MCF 10A (cell line): ENCODE results near the gene FLYWCH1. TPM values are rescaled to one million over a fixed set of nuclear protein-coding genes. Genes with fewer than 3 reads are reported as not detected.

ENCODE experiments used
- BruUV-seq: library from RNA; stranded (reverse); fragments of 400-500 nt; replicated peaks from 2 replicates; lab custom pipeline; 2021; lab: Mats Ljungman, UMichigan
- CTCF ChIA-PET: fragments of 300-600 bp; sonication (Branson Sonifier 250); formaldehyde crosslinking; extraction: SDS; loops from one replicate; lab custom pipeline; 2021; ENCODE audit warnings: antibody characterized with exemption, inconsistent platforms; lab: Yijun Ruan, JAX
- POLR2A ChIA-PET: fragments of 300-600, 350-650 bp; sonication (Branson Sonifier 250); formaldehyde crosslinking; extraction: SDS; loops from one replicate; lab custom pipeline; 2020; ENCODE audit warnings: antibody characterized with exemption, inconsistent platforms; lab: Yijun Ruan, JAX
- DNase-seq: peaks from one replicate; pipeline ENCODE4 v3.0.0-alpha.2; 2018; ENCODE audit not compliant: unreplicated experiment
- H3K27ac Mint-ChIP-seq: one replicate; pipeline ENCODE4 v1.8.0; 2022; ENCODE audit warnings: mild to moderate bottlenecking, low read depth, mixed read lengths; ENCODE audit not compliant: unreplicated experiment
- H3K27me3 Mint-ChIP-seq: one replicate; pipeline ENCODE4 v1.8.0; 2022; ENCODE audit warnings: mixed read lengths; ENCODE audit not compliant: insufficient read depth, unreplicated experiment
- H3K36me3 Mint-ChIP-seq: one replicate; pipeline ENCODE4 v1.8.0; 2022; ENCODE audit warnings: mild to moderate bottlenecking, moderate library complexity, mixed read lengths; ENCODE audit not compliant: insufficient read depth, unreplicated experiment
- H3K4me1 Mint-ChIP-seq: one replicate; pipeline ENCODE4 v1.8.0; 2022; ENCODE audit warnings: mixed read lengths; ENCODE audit not compliant: insufficient read depth, unreplicated experiment
- H3K4me3 Mint-ChIP-seq: one replicate; pipeline ENCODE4 v1.8.0; 2022; ENCODE audit warnings: mild to moderate bottlenecking, moderate library complexity, mixed read lengths; ENCODE audit not compliant: unreplicated experiment
- H3K9me3 Mint-ChIP-seq: one replicate; pipeline ENCODE4 v1.8.0; 2022; ENCODE audit warnings: mixed read lengths; ENCODE audit not compliant: unreplicated experiment
- CTCF ChIP-seq: fragments of 200-600 bp; IDR thresholded peaks from one replicate; pipeline ENCODE4 v1.8.0; 2022; ENCODE audit warnings: antibody characterized with exemption, mild to moderate bottlenecking; ENCODE audit not compliant: unreplicated experiment
- intact Hi-C: fragments of 100-400 bp; cut with micrococcal nuclease; formaldehyde crosslinking; loops from 2 replicates; pipeline ENCODE4 v1.14.1; 2022
- total RNA-seq: library from RNA; stranded (reverse); gene quantifications from 2 replicates; pipeline ENCODE4 v1.2.3, GENCODE V29; 2022

The FLYWCH1 gene
- total RNA-seq, 1 experiment from 2014 or later: 76.3 TPM

GRCh38 chr16:2959206-2959605 is 47.5 kb downstream of the FLYWCH1 start:
- Mint-ChIP-seq H3K27ac (no peak overlapping the region), H3K27me3 (peaks cover 11% of the 10 kb centered on the region), H3K4me1 (peaks cover 5% of the 10 kb centered on the region), H3K9me3 (no peaks in the 10 kb centered on the region), H3K36me3 (no peaks in the 10 kb centered on the region), H3K4me3 (no peak overlapping the region)
- intact Hi-C loops: no loop called here
- no peak for TF ChIP-seq CTCF
- POLR2A ChIA-PET: interaction anchor here (1.0 kb wide), 1 partner anchor 8 kb away, joined by 3 read pairs; no protein-coding TSS in a partner anchor
- DNase-seq: no peak
- CTCF ChIA-PET: interaction anchor here (1.2 kb wide), 1 partner anchor 16 kb away, joined by 3 read pairs; no protein-coding TSS in a partner anchor
- BruUV-seq: no TSS peak

GRCh38 chr16:2960183-2961010 is 48.7 kb downstream of the FLYWCH1 start:
- H3K4me3 Mint-ChIP-seq: no peak overlapping the region
- intact Hi-C loops: no loop called here
- POLR2A ChIA-PET: interaction anchor here (0.7 to 1.0 kb wide), 2 partner anchors 10 to 20 kb away, joined by 3 read pairs; no protein-coding TSS in a partner anchor
- BruUV-seq: no TSS peak
- H3K36me3 Mint-ChIP-seq: no peaks in the 10 kb centered on the region
- H3K4me1 Mint-ChIP-seq: peaks cover 5% of the 10 kb centered on the region
- peaks cover 11% of the 10 kb centered on the region for H3K27me3 Mint-ChIP-seq
- no peak for TF ChIP-seq CTCF
- CTCF ChIA-PET: interaction anchor here (0.6 to 0.9 kb wide), 3 partner anchors 24 to 25 kb away, joined by 3 read pairs; no protein-coding TSS in a partner anchor
- peak overlapping the region; percentile 4 for H3K27ac Mint-ChIP-seq
- no peaks in the 10 kb centered on the region for H3K9me3 Mint-ChIP-seq
- no peak for DNase-seq

GRCh38 chr16:2962334-2963073 is 50.8 kb downstream of the FLYWCH1 start:
- no peak overlapping the region for H3K4me3 Mint-ChIP-seq
- peaks cover 5% of the 10 kb centered on the region for H3K4me1 Mint-ChIP-seq
- intact Hi-C loops: no loop called here
- TF ChIP-seq CTCF: no peak
- peaks cover 3% of the 10 kb centered on the region for H3K27me3 Mint-ChIP-seq
- CTCF ChIA-PET: interaction anchor here (0.5 to 2.2 kb wide), 13 partner anchors 11 to 194 kb away, joined by 3 to 27 read pairs (median 3); no protein-coding TSS in a partner anchor
- POLR2A ChIA-PET: no interaction called here
- no peak overlapping the region for H3K27ac Mint-ChIP-seq
- DNase-seq: no peak
- H3K36me3 Mint-ChIP-seq: no peaks in the 10 kb centered on the region
- no peaks in the 10 kb centered on the region for H3K9me3 Mint-ChIP-seq
- no TSS peak for BruUV-seq
